Measurements from ENCODE around the gene ECD.

ECD gene

DNA sequence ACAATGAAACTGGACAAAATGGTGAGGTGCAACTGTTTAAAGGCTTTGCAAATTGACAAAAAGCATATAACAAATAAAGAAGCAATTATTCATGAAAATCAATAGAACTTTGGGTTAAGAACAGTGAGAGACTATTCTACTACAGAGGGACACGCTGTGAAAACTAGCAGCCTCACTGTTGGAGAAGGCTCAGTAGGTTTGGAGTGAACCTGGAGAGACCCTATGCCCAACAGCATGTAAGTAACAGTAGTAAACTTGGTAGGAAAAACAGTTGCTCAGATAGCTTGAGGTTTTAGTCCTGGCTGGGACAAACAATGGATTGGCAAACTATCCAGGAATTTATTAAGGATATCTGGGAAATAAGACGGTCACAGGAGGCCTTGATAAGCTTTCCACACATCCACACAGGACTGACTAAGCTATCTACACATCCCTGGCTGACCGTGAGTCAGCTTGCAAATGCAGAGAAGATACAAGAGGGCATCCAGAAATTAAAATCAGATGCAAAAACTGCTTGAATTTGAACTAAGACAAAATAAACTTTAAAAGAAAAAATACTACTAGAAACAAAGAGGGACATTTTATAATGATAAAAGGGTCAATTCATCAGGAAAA lies 16.0 kb upstream of the ECD start:
- DNase-seq (ENCODE audit: insufficient read length) = no peak
- no peak for FAIRE-seq
- TF ChIP-seq TAF1 (IDR thresholded peaks at IDR 0.05; ENCODE audit: borderline replicate concordance, low read depth, low read length) (no peak), POLR2AphosphoS5 (IDR thresholded peaks at IDR 0.05; ENCODE audit: low read depth, low read length) (no peak), POLR2A (IDR thresholded peaks at IDR 0.05; ENCODE audit: low read depth, low read length) (no peak)

DNA sequence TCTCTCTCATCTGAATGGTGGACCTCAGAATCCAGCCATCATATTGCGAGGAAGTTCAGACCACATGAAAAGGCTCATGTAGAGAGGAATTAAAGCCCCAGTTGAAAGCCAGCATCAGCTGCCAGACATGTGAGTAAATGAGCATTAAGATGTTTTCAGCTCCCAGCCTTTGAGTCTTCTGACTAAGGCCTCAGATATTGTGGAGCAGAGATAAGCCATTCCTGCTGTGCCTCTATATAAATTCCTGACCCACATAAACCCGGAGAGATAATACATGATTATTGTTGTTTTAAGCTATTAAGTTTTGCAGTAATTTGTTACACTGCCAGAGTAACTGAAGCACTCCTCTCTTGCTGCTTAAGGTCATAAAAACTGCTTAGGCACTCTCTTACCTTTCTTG lies 14.8 kb upstream of the ECD start:
- FAIRE-seq = no peak
- DNase-seq (ENCODE audit: insufficient read length) = no peak
- TF ChIP-seq POLR2A (IDR thresholded peaks at IDR 0.05; ENCODE audit: low read depth, low read length) (no peak), POLR2AphosphoS5 (IDR thresholded peaks at IDR 0.05; ENCODE audit: low read depth, low read length) (no peak), TAF1 (IDR thresholded peaks at IDR 0.05; ENCODE audit: borderline replicate concordance, low read depth, low read length) (no peak)

DNA sequence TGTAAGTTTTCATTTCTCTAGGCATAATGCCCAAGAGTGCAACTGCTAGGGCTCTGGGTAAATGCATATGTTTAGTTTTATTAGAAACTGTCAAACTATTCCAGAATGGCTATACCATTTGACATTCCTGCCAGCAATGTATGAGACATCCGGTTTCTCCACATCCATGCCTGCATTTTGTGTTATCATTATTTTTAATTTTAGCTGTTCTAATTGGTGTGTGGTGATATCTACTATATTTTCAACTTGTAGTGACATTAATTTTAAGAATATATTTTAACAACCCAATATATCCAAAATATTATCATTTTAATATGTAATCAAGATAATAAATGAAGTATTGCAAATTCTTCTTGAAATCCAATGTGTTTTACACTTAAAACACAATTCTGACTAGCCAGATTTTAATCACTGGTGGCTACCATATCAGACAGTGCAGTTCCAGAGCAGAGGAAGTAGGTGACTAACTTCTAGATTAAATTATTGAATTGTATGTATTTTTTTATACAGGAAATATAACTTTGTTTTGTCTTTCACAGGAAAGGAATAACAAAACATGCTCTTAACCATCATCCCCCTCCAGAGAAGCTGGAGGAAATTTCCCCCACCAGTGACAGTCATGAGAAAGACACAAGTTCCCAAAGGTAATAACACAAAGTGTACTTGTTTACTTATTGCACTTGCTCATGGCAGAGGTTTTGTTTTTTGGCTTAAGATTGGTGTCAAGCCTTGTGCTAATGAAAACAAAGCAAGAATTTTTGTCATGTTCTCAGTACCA lies 6.5 kb upstream of the ECD start:
- DNase-seq (ENCODE audit: insufficient read length) = no peak
- no peak for TF ChIP-seq POLR2A (IDR thresholded peaks at IDR 0.05; ENCODE audit: low read depth, low read length)
- TF ChIP-seq POLR2AphosphoS5 (IDR thresholded peaks at IDR 0.05; ENCODE audit: low read depth, low read length) = no peak
- TF ChIP-seq TAF1 (IDR thresholded peaks at IDR 0.05; ENCODE audit: borderline replicate concordance, low read depth, low read length) = no peak
- no peak for FAIRE-seq

DNA sequence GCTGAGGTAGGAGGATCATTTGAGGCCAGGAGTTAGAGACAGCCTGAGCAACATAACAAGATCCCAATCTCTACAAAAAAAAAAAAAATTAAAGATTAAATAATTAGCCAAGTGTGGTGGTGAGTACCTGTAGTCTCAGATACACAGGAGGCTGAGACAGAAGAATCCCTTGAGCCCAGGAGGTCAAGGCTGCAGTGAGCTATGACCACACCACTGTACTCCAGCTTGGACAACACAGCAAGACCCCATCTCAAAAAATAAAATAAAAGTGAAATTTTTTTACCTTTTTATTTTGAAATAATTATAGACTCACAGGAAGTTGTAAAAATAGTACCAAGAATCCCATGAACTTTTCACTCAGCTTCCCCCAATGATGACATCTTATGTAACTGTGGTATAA lies 5.1 kb upstream of the ECD start:
- DNase-seq (ENCODE audit: insufficient read length) (no peak), FAIRE-seq (no peak)
- TF ChIP-seq POLR2A (IDR thresholded peaks at IDR 0.05; ENCODE audit: low read depth, low read length) (no peak), TAF1 (IDR thresholded peaks at IDR 0.05; ENCODE audit: borderline replicate concordance, low read depth, low read length) (no peak), POLR2AphosphoS5 (IDR thresholded peaks at IDR 0.05; ENCODE audit: low read depth, low read length) (no peak)

GRCh38 chr10:73169320-73169719 lies 1.5 kb upstream of the ECD start:
- DNase-seq (ENCODE audit: insufficient read length) (no peak), FAIRE-seq (no peak)
- TF ChIP-seq POLR2A (IDR thresholded peaks at IDR 0.05; ENCODE audit: low read depth, low read length) (no peak), TAF1 (IDR thresholded peaks at IDR 0.05; ENCODE audit: borderline replicate concordance, low read depth, low read length) (no peak), POLR2AphosphoS5 (IDR thresholded peaks at IDR 0.05; ENCODE audit: low read depth, low read length) (no peak)

GRCh38 chr10:73168465-73168803 lies 626 bp upstream of the ECD start:
- DNase-seq (ENCODE audit: insufficient read length) (no peak), FAIRE-seq (no peak)
- TF ChIP-seq POLR2AphosphoS5 (IDR thresholded peaks at IDR 0.05; ENCODE audit: low read depth, low read length) = no peak

DNA sequence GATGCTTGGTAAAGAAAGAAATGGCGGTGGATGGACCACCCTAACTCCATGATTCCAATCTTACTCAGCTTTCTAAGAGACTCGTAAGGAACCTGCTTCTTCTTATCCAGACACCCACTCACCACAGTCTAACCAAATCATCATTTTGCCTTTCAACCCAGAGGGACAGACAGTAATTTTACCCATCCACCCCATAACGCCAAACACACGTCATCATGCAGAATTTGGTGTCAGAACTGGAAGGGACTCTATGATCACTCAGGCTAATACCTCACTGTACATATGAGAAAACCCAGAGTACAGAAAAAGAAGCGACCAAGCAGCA lies 388 bp downstream of the ECD start:
- no peak for DNase-seq (ENCODE audit: insufficient read length)
- no peak for TF ChIP-seq POLR2AphosphoS5 (IDR thresholded peaks at IDR 0.05; ENCODE audit: low read depth, low read length)
- no peak for FAIRE-seq

DNA sequence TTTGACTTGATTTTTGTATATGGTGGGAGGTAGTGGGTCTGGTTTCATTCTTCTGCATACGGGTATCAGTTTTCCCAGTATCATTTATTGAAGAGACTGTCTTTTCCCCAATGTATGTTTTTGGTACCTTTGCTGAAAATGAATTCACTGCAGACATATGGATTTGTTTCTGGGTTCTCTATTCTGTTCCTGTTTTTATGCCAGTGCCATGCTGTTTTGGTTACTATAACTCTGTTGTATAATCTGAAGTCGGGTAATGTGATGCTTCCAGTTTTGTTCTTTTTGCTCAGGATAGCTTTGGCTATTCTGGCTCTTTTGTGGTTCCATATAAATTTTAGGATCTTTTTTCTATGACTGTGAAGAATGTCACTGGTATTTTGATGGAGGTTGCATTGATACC lies 836 bp downstream of the ECD start:
- no peak for TF ChIP-seq POLR2A (IDR thresholded peaks at IDR 0.05; ENCODE audit: low read depth, low read length)
- no peak for TF ChIP-seq TAF1 (IDR thresholded peaks at IDR 0.05; ENCODE audit: borderline replicate concordance, low read depth, low read length)
- no peak for TF ChIP-seq POLR2AphosphoS5 (IDR thresholded peaks at IDR 0.05; ENCODE audit: low read depth, low read length)
- no peak for DNase-seq (ENCODE audit: insufficient read length)
- no peak for FAIRE-seq

DNA sequence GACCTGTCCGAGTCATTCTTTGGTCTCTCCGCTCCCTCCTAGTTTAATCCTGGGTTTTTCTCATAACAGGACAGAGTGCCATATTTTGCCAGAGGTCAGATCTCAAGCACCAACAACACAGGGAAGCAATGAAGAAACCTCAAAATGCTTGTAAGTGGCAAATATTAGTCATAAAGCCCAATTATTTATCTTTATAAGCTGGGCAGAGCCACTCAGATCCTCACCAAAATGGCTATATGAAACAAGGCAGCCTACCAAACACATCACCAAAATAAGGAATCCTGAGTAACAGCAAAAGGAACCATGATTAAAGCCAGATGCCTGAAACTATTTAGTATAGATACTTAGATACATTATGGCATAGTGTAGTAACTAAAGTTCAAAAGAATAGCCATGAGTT lies 4.7 kb downstream of the ECD start:
- FAIRE-seq (no peak), DNase-seq (ENCODE audit: insufficient read length) (no peak)
- TF ChIP-seq POLR2AphosphoS5 (IDR thresholded peaks at IDR 0.05; ENCODE audit: low read depth, low read length) (no peak), TAF1 (IDR thresholded peaks at IDR 0.05; ENCODE audit: borderline replicate concordance, low read depth, low read length) (no peak), POLR2A (IDR thresholded peaks at IDR 0.05; ENCODE audit: low read depth, low read length) (no peak)

- FAIRE-seq = peak; percentile 53
- no peak for TF ChIP-seq TAF1 (IDR thresholded peaks at IDR 0.05; ENCODE audit: borderline replicate concordance, low read depth, low read length)
- TF ChIP-seq POLR2AphosphoS5 (IDR thresholded peaks at IDR 0.05; ENCODE audit: low read depth, low read length) = no peak
- TF ChIP-seq POLR2A (IDR thresholded peaks at IDR 0.05; ENCODE audit: low read depth, low read length) = no peak
These were observed 6.1 kb downstream of the ECD start for GRCh38 chr10:73161662-73162061.

DNA sequence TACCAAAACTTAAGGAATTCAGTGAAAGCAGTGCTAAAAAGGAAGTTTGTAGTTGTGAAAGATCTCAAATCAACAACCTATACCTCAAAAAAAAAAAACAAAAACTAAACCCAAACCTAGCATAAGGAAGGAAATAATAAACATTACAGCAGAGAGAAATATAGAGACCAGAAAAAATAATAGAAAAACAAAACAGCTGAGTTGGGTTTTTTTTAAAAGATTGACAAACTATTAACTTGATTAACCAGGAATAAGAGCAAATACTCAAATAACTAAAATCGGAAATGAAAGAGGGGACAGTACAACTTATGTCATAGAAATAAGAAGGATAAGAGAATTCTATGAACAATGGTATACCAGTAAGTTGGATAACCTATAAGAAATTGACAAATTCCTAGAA lies 6.7 kb downstream of the ECD start:
- TF ChIP-seq POLR2A (IDR thresholded peaks at IDR 0.05; ENCODE audit: low read depth, low read length) = no peak
- TF ChIP-seq POLR2AphosphoS5 (IDR thresholded peaks at IDR 0.05; ENCODE audit: low read depth, low read length) = no peak
- TF ChIP-seq TAF1 (IDR thresholded peaks at IDR 0.05; ENCODE audit: borderline replicate concordance, low read depth, low read length) = no peak
- DNase-seq (ENCODE audit: insufficient read length) (no peak), FAIRE-seq (no peak)

More at GRCh38 chr10:73161662-73162061, 6.1 kb downstream of the ECD start:
- no peak for DNase-seq (ENCODE audit: insufficient read length)

DNA sequence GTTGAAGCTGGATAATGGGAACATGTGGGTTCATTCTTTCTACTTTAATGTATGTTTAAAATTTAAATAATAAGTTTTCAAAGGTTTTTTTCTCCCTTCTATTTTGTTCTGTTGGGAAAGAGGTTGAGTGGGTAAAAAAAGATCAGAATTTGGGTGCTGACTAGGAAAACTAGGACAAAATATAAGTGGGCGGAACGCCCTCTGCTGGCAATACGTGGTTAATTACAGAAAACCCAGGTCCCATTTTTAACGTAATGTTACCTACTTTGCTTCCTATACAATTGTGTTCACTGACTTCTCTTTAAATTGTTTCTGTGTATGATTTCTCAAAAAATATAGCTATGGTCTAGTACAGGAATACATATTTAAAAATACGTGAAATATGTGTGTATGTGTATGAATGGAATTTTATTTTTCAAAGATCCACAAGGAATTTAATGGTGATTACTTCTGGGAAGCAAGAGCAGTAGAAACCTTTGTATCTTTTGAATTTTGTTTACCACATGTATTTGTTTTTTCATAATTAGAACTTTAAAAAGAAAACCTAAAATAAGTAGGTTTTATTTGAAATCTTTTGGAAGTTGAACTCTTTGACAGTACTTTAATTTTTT lies 8.7 kb downstream of the ECD start:
- TF ChIP-seq POLR2A (IDR thresholded peaks at IDR 0.05; ENCODE audit: low read depth, low read length) = no peak
- no peak for TF ChIP-seq TAF1 (IDR thresholded peaks at IDR 0.05; ENCODE audit: borderline replicate concordance, low read depth, low read length)
- TF ChIP-seq POLR2AphosphoS5 (IDR thresholded peaks at IDR 0.05; ENCODE audit: low read depth, low read length) = no peak
- DNase-seq (ENCODE audit: insufficient read length) = peak; percentile 25
- FAIRE-seq = peak; percentile 9

All from GM12892 (cell line).